Measurements from ENCODE around the gene SH3GL3. TPM values are rescaled to one million over a fixed set of nuclear protein-coding genes. Genes with fewer than 3 reads are reported as not detected.

Gene SH3GL3
- under 1 TPM in 2 of 4 donors, not detected in 2; 0.16 to 0.84 TPM for polyA plus RNA-seq
- long read RNA-seq, donor 1 = 0 reads
- long read RNA-seq, donor 2 = 0 reads
- long read RNA-seq, donor 3 = 0 reads
- long read RNA-seq, donor 4 = 0 reads
- long read RNA-seq, donor 5 = 0 reads
- long read RNA-seq, donor 6 = 0 reads
- long read RNA-seq, donor 7, partial matches to known transcripts = 0 of 5 reads
- long read RNA-seq, donor 7, other reads (novel, unspliced or antisense) = 0 of 5 reads
- long read RNA-seq, donor 8 = 0 reads
- long read RNA-seq, donor 9 = 0 reads
- long read RNA-seq, donor 10, partial matches to known transcripts = 0 of 3 reads
- long read RNA-seq, donor 10, other reads (novel, unspliced or antisense) = 0 of 3 reads

DNA sequence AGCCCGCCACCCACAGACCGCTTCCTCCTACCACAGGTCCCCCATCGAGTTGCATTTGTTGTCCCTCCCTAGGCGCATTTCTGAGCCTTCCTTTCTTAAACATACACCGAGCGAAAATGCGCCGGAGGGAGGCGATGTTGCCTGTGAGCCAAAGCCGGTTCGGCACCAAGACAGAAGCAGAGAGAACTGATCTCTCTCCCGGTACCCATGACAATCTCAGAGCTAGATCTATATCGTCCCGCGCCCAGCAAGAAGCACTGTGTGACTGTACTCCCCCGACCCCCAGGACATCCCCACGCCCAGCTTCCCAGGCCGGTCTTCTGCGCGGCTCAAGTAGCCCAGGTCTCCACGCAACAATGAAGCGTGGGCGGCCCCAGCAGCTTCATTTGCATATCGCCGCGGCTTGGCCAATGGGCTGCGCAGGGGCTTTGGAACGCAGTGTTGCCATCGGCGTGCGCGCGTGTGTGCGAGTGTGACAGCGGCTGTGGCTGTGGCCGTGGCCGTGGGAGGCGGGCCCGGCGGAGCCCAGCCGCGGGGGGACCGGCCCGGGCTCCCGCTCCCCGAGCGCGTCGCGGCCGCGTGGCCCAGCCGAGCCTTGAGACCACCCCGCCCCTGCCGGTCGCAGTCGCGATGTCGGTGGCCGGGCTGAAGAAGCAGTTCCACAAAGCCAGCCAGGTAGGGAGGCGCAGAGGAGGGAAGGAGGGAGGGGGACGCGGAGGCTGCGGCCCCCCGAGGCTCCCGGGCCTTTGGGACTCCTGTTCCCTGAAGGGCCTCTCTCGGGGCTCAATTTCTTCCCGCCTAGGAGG lies at the start of gene SH3GL3:
SH3GL3 (plus strand) TSS at position 438 of the 806 bp plus-strand sequence; CDS start at position 631, 193 bp downstream.
- 2 to 5% (median 5%) methylated on average over 62 to 68 of the region's 68 CpGs for WGBS, 3 donors
- Histone ChIP-seq H3K4me1 (ENCODE audit: control insufficient read depth in 3 of 3, insufficient read depth in 2 of 3, low read depth in 1 of 3, low read length in 2 of 3) (no peaks in the 10 kb centered on the region), H3K4me3 (ENCODE audit: low read depth in 1 of 3, low read length in 3 of 3) (peak within 1 kb of the TSS in 2 of 3 donors; percentile 21 to 49), H3K27ac (ENCODE audit: low read depth in 1 of 3, low read length in 2 of 3) (no peak within 1 kb of the TSS), H3K27me3 (ENCODE audit: control insufficient read depth in 3 of 3, insufficient read depth in 3 of 3, low read length in 3 of 3) (peaks cover 0 to 26% (median 3%) of the 10 kb centered on the region in 3 donors), H3K9me3 (ENCODE audit: control insufficient read depth in 2 of 2, insufficient read depth in 1 of 2, low read depth in 1 of 2, low read length in 1 of 2) (no peaks in the 10 kb centered on the region), H3K36me3 (ENCODE audit: control insufficient read depth in 3 of 3, insufficient read depth in 2 of 3, low read depth in 1 of 3, low read length in 3 of 3) (no peaks in the 10 kb centered on the region)
- no peak for FAIRE-seq
- DNase-seq = peak; percentile 49 to 66

DNA sequence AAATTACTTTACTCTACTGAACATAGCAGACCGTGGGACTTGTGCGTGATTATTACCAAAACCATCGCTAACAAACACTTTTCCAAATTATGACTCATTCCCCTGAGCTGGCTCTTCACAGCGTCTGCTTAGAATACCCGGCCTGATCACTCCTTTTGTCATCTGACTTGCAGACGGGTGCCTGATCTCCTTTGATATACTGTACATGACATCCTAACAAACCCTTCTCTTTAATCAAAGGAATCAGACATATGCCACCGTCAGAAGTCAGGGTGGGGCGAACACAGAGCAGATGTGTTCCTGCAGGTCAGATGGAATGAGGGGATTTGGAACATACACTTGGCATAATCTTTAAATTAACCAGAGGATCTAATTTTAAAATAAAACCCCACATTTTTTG lies 48.5 kb upstream of the SH3GL3 start:
- peaks cover 0 to 3% (median 0%) of the 10 kb centered on the region in 3 donors for H3K27me3 ChIP-seq (ENCODE audit: control insufficient read depth in 3 of 3, insufficient read depth in 3 of 3, low read length in 3 of 3)
- DNase-seq (no peak), FAIRE-seq (no peak)
- no peaks in the 10 kb centered on the region for H3K4me1 ChIP-seq (ENCODE audit: control insufficient read depth in 3 of 3, insufficient read depth in 2 of 3, low read depth in 1 of 3, low read length in 2 of 3)
- H3K36me3 ChIP-seq (ENCODE audit: control insufficient read depth in 3 of 3, insufficient read depth in 2 of 3, low read depth in 1 of 3, low read length in 3 of 3) = no peaks in the 10 kb centered on the region
- H3K27ac ChIP-seq (ENCODE audit: low read depth in 1 of 3, low read length in 2 of 3) = no peak overlapping the region
- no peak overlapping the region for H3K4me3 ChIP-seq (ENCODE audit: low read depth in 1 of 3, low read length in 3 of 3)
- no peaks in the 10 kb centered on the region for H3K9me3 ChIP-seq (ENCODE audit: control insufficient read depth in 2 of 2, insufficient read depth in 1 of 2, low read depth in 1 of 2, low read length in 1 of 2)
- WGBS, 3 donors = 69 to 80% (median 77%) methylated on average over 8 of the region's 8 CpGs

- H3K27ac ChIP-seq (ENCODE audit: low read depth in 1 of 3, low read length in 2 of 3) = no peak overlapping the region
- no peak overlapping the region for H3K4me3 ChIP-seq (ENCODE audit: low read depth in 1 of 3, low read length in 3 of 3)
- DNase-seq = no peak
- FAIRE-seq = no peak
- no peaks in the 10 kb centered on the region for H3K27me3 ChIP-seq (ENCODE audit: control insufficient read depth in 3 of 3, insufficient read depth in 3 of 3, low read length in 3 of 3)
- H3K4me1 ChIP-seq (ENCODE audit: control insufficient read depth in 3 of 3, insufficient read depth in 2 of 3, low read depth in 1 of 3, low read length in 2 of 3) = no peaks in the 10 kb centered on the region
- no peaks in the 10 kb centered on the region for H3K36me3 ChIP-seq (ENCODE audit: control insufficient read depth in 3 of 3, insufficient read depth in 2 of 3, low read depth in 1 of 3, low read length in 3 of 3)
- 44 to 65% (median 62%) methylated on average over 3 of the region's 3 CpGs for WGBS, 3 donors
- no peaks in the 10 kb centered on the region for H3K9me3 ChIP-seq (ENCODE audit: control insufficient read depth in 2 of 2, insufficient read depth in 1 of 2, low read depth in 1 of 2, low read length in 1 of 2)
Measured at GRCh38 chr15:83404121-83404520, 43.0 kb upstream of the SH3GL3 start.

GRCh38 chr15:83410532-83410931 lies 36.6 kb upstream of the SH3GL3 start:
- H3K27ac ChIP-seq (ENCODE audit: low read depth in 1 of 3, low read length in 2 of 3) = no peak overlapping the region
- DNase-seq (no peak), FAIRE-seq (no peak)
- H3K4me1 ChIP-seq (ENCODE audit: control insufficient read depth in 3 of 3, insufficient read depth in 2 of 3, low read depth in 1 of 3, low read length in 2 of 3) = no peaks in the 10 kb centered on the region
- H3K36me3 ChIP-seq (ENCODE audit: control insufficient read depth in 3 of 3, insufficient read depth in 2 of 3, low read depth in 1 of 3, low read length in 3 of 3) = no peaks in the 10 kb centered on the region
- H3K27me3 ChIP-seq (ENCODE audit: control insufficient read depth in 3 of 3, insufficient read depth in 3 of 3, low read length in 3 of 3) = no peaks in the 10 kb centered on the region
- no peak overlapping the region for H3K4me3 ChIP-seq (ENCODE audit: low read depth in 1 of 3, low read length in 3 of 3)
- no peaks in the 10 kb centered on the region for H3K9me3 ChIP-seq (ENCODE audit: control insufficient read depth in 2 of 2, insufficient read depth in 1 of 2, low read depth in 1 of 2, low read length in 1 of 2)
- WGBS, 3 donors = 77 to 88% (median 78%) methylated on average over 5 to 6 of the region's 6 CpGs

DNA sequence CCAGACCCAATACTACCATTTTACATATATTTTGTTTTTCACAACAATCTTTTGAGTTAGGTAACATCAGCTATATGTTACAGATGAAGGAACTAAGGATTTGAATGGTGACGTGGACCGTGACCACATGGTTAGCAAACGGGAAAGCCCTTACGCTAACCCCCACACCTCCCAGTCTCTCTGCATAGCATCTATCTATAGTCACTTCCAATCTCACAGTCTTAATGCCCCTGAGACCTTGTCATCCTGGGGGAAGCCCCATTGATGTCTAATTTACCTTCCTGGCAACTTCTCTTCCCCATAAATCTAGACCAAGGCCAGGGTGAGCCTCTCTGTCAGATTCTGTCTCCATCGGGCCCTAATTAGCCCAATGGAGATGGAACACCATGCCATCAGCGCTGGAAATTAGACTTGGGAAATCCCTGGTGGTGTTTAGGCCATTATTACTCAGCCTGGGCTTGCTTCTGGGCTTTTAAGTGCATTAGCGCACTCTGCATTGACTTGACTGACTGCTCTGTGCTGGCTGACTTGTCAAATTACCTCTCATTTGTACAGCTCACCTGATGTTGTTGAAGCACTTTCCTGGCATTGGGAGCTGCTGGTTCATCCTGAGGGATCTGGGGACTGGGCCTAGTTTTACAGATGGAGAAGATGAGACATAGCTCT lies 34.0 kb upstream of the SH3GL3 start:
- no peaks in the 10 kb centered on the region for H3K27me3 ChIP-seq (ENCODE audit: control insufficient read depth in 3 of 3, insufficient read depth in 3 of 3, low read length in 3 of 3)
- 76 to 82% (median 81%) methylated on average over 7 of the region's 7 CpGs for WGBS, 3 donors
- no peaks in the 10 kb centered on the region for H3K36me3 ChIP-seq (ENCODE audit: control insufficient read depth in 3 of 3, insufficient read depth in 2 of 3, low read depth in 1 of 3, low read length in 3 of 3)
- no peak overlapping the region for H3K27ac ChIP-seq (ENCODE audit: low read depth in 1 of 3, low read length in 2 of 3)
- H3K4me3 ChIP-seq (ENCODE audit: low read depth in 1 of 3, low read length in 3 of 3) = no peak overlapping the region
- no peak for DNase-seq
- no peak for FAIRE-seq
- no peaks in the 10 kb centered on the region for H3K4me1 ChIP-seq (ENCODE audit: control insufficient read depth in 3 of 3, insufficient read depth in 2 of 3, low read depth in 1 of 3, low read length in 2 of 3)
- no peaks in the 10 kb centered on the region for H3K9me3 ChIP-seq (ENCODE audit: control insufficient read depth in 2 of 2, insufficient read depth in 1 of 2, low read depth in 1 of 2, low read length in 1 of 2)

- Histone ChIP-seq H3K27ac (ENCODE audit: low read depth in 1 of 3, low read length in 2 of 3) (no peak overlapping the region), H3K36me3 (ENCODE audit: control insufficient read depth in 3 of 3, insufficient read depth in 2 of 3, low read depth in 1 of 3, low read length in 3 of 3) (no peaks in the 10 kb centered on the region), H3K9me3 (ENCODE audit: control insufficient read depth in 2 of 2, insufficient read depth in 1 of 2, low read depth in 1 of 2, low read length in 1 of 2) (no peaks in the 10 kb centered on the region), H3K4me1 (ENCODE audit: control insufficient read depth in 3 of 3, insufficient read depth in 2 of 3, low read depth in 1 of 3, low read length in 2 of 3) (no peaks in the 10 kb centered on the region), H3K4me3 (ENCODE audit: low read depth in 1 of 3, low read length in 3 of 3) (no peak overlapping the region), H3K27me3 (ENCODE audit: control insufficient read depth in 3 of 3, insufficient read depth in 3 of 3, low read length in 3 of 3) (peaks cover 0 to 7% (median 0%) of the 10 kb centered on the region in 3 donors)
- 56 to 66% (median 61%) methylated on average over 4 of the region's 4 CpGs for WGBS, 3 donors
- FAIRE-seq = no peak
- DNase-seq = no peak
Measured at GRCh38 chr15:83422081-83422480, 25.1 kb upstream of the SH3GL3 start.

GRCh38 chr15:83422541-83422940 lies 24.6 kb upstream of the SH3GL3 start:
- FAIRE-seq = no peak
- no peak for DNase-seq
- Histone ChIP-seq H3K27ac (ENCODE audit: low read depth in 1 of 3, low read length in 2 of 3) (no peak overlapping the region), H3K27me3 (ENCODE audit: control insufficient read depth in 3 of 3, insufficient read depth in 3 of 3, low read length in 3 of 3) (peaks cover 0 to 7% (median 0%) of the 10 kb centered on the region in 3 donors), H3K36me3 (ENCODE audit: control insufficient read depth in 3 of 3, insufficient read depth in 2 of 3, low read depth in 1 of 3, low read length in 3 of 3) (no peaks in the 10 kb centered on the region), H3K9me3 (ENCODE audit: control insufficient read depth in 2 of 2, insufficient read depth in 1 of 2, low read depth in 1 of 2, low read length in 1 of 2) (no peaks in the 10 kb centered on the region), H3K4me3 (ENCODE audit: low read depth in 1 of 3, low read length in 3 of 3) (no peak overlapping the region), H3K4me1 (ENCODE audit: control insufficient read depth in 3 of 3, insufficient read depth in 2 of 3, low read depth in 1 of 3, low read length in 2 of 3) (no peaks in the 10 kb centered on the region)
- WGBS, 3 donors = 30 to 61% (median 42%) methylated on average over 2 of the region's 2 CpGs

- Histone ChIP-seq H3K27ac (ENCODE audit: low read depth in 1 of 3, low read length in 2 of 3) (no peak overlapping the region), H3K9me3 (ENCODE audit: control insufficient read depth in 2 of 2, insufficient read depth in 1 of 2, low read depth in 1 of 2, low read length in 1 of 2) (no peaks in the 10 kb centered on the region), H3K4me3 (ENCODE audit: low read depth in 1 of 3, low read length in 3 of 3) (no peak overlapping the region), H3K27me3 (ENCODE audit: control insufficient read depth in 3 of 3, insufficient read depth in 3 of 3, low read length in 3 of 3) (peaks cover 0 to 7% (median 0%) of the 10 kb centered on the region in 3 donors), H3K36me3 (ENCODE audit: control insufficient read depth in 3 of 3, insufficient read depth in 2 of 3, low read depth in 1 of 3, low read length in 3 of 3) (no peaks in the 10 kb centered on the region), H3K4me1 (ENCODE audit: control insufficient read depth in 3 of 3, insufficient read depth in 2 of 3, low read depth in 1 of 3, low read length in 2 of 3) (no peaks in the 10 kb centered on the region)
- FAIRE-seq (no peak), DNase-seq (no peak)
- 71 to 83% (median 72%) methylated on average over 6 of the region's 6 CpGs for WGBS, 3 donors
Measured at GRCh38 chr15:83424101-83424500, 23.0 kb upstream of the SH3GL3 start.
